Measurements from ENCODE around the gene CPAMD8. TPM values are rescaled to one million over a fixed set of nuclear protein-coding genes. Genes with fewer than 3 reads are reported as not detected.
A peak's percentile ranks its signal among the peaks of the same experiment; 100 is the strongest.

Gene CPAMD8
- total RNA-seq, 1 experiment from 2014 or later: 3.9 TPM

GRCh38 chr19:16880884-16881554 is 145.6 kb downstream of the CPAMD8 start:
- no peaks in the 10 kb centered on the region for H4K20me1 ChIP-seq (ENCODE audit: low read length)
- CTCF ChIA-PET: no interaction called here
- no peak overlapping the region for H3K9ac ChIP-seq (ENCODE audit: low read length)
- BruUV-seq (replicated peaks): no TSS peak
- no peaks in the 10 kb centered on the region for H3K79me2 ChIP-seq (ENCODE audit: low read length)
- no peaks in the 10 kb centered on the region for H3K9me2 ChIP-seq (replicated peaks; ENCODE audit: low read length)
- DNase-seq: no peak
- H3K4me1 ChIP-seq (ENCODE audit: insufficient read depth, low read length): peaks cover 9% of the 10 kb centered on the region
- TF ChIP-seq CTCF (conservative IDR thresholded peaks at IDR 0.05; ENCODE audit: low read depth, low read length) (no peak), EZH2phosphoT487 (IDR thresholded peaks at IDR 0.05; ENCODE audit: borderline replicate concordance, low read length) (no peak), EZH2 (IDR thresholded peaks at IDR 0.05; ENCODE audit: low read length, unreplicated experiment) (no peak)
- H3K27me3 ChIP-seq (ENCODE audit: low read length): no peaks in the 10 kb centered on the region
- POLR2A ChIA-PET (ENCODE audit: unreplicated experiment): no interaction called here
- H3K27ac ChIP-seq (ENCODE audit: low read length): no peak overlapping the region
- H3K4me2 ChIP-seq (ENCODE audit: low read length): no peak overlapping the region
- H2AFZ ChIP-seq (ENCODE audit: low read length): no peak overlapping the region
- peaks cover 48% of the 10 kb centered on the region for H3K36me3 ChIP-seq (ENCODE audit: low read depth, low read length)
- H3F3A ChIP-seq (ENCODE audit: low read length, unreplicated experiment): no peaks in the 10 kb centered on the region
- intact Hi-C loops (cut with micrococcal nuclease): no loop called here
- no peak for ATAC-seq
- H3K9me3 ChIP-seq (ENCODE audit: low read length): peaks cover 5% of the 10 kb centered on the region; the same call in 1 of the 2 replicates
- H3K4me3 ChIP-seq (ENCODE audit: low read length): no peak overlapping the region

- POLR2A ChIA-PET (ENCODE audit: unreplicated experiment): no interaction called here
- H3K9me3 ChIP-seq (ENCODE audit: low read length): peaks cover 5% of the 10 kb centered on the region; the same call in 1 of the 2 replicates
- no TSS peak for BruUV-seq (replicated peaks)
- no peak overlapping the region for H3K27ac ChIP-seq (ENCODE audit: low read length)
- H3K36me3 ChIP-seq (ENCODE audit: low read depth, low read length): peaks cover 54% of the 10 kb centered on the region
- no peaks in the 10 kb centered on the region for H3K9me2 ChIP-seq (replicated peaks; ENCODE audit: low read length)
- H3K4me2 ChIP-seq (ENCODE audit: low read length): no peak overlapping the region
- H3K9ac ChIP-seq (ENCODE audit: low read length): no peak overlapping the region
- no peaks in the 10 kb centered on the region for H3K27me3 ChIP-seq (ENCODE audit: low read length)
- no peak overlapping the region for H2AFZ ChIP-seq (ENCODE audit: low read length)
- no peak overlapping the region for H3K4me3 ChIP-seq (ENCODE audit: low read length)
- CTCF ChIA-PET: no interaction called here
- H4K20me1 ChIP-seq (ENCODE audit: low read length): no peaks in the 10 kb centered on the region
- ATAC-seq: no peak
- H3K4me1 ChIP-seq (ENCODE audit: insufficient read depth, low read length): peaks cover 9% of the 10 kb centered on the region
- DNase-seq: no peak
- H3F3A ChIP-seq (ENCODE audit: low read length, unreplicated experiment): no peaks in the 10 kb centered on the region
- H3K79me2 ChIP-seq (ENCODE audit: low read length): peaks cover 16% of the 10 kb centered on the region
- TF ChIP-seq EZH2phosphoT487 (IDR thresholded peaks at IDR 0.05; ENCODE audit: borderline replicate concordance, low read length): no peak
- TF ChIP-seq CTCF (conservative IDR thresholded peaks at IDR 0.05; ENCODE audit: low read depth, low read length): no peak
- no peak for TF ChIP-seq EZH2 (IDR thresholded peaks at IDR 0.05; ENCODE audit: low read length, unreplicated experiment)
- intact Hi-C loops (cut with micrococcal nuclease): no loop called here
These were observed 148.2 kb downstream of the CPAMD8 start for GRCh38 chr19:16878181-16878965.

- no peaks in the 10 kb centered on the region for H4K20me1 ChIP-seq (ENCODE audit: low read length)
- H3K4me3 ChIP-seq (ENCODE audit: low read length): no peak overlapping the region
- peaks cover 5% of the 10 kb centered on the region; the same call in 1 of the 2 replicates for H3K9me3 ChIP-seq (ENCODE audit: low read length)
- CTCF ChIA-PET: no interaction called here
- POLR2A ChIA-PET (ENCODE audit: unreplicated experiment): no interaction called here
- H3K9ac ChIP-seq (ENCODE audit: low read length): no peak overlapping the region
- DNase-seq (no peak), ATAC-seq (no peak)
- no peak overlapping the region for H2AFZ ChIP-seq (ENCODE audit: low read length)
- peaks cover 16% of the 10 kb centered on the region for H3K79me2 ChIP-seq (ENCODE audit: low read length)
- no peaks in the 10 kb centered on the region for H3K9me2 ChIP-seq (replicated peaks; ENCODE audit: low read length)
- no peak overlapping the region for H3K4me2 ChIP-seq (ENCODE audit: low read length)
- no peak for TF ChIP-seq CTCF (conservative IDR thresholded peaks at IDR 0.05; ENCODE audit: low read depth, low read length)
- TF ChIP-seq EZH2phosphoT487 (IDR thresholded peaks at IDR 0.05; ENCODE audit: borderline replicate concordance, low read length): no peak
- no peak for TF ChIP-seq EZH2 (IDR thresholded peaks at IDR 0.05; ENCODE audit: low read length, unreplicated experiment)
- H3K27ac ChIP-seq (ENCODE audit: low read length): 0 out of 2 replicates have a peak overlapping the region, but pooled peaks have one; percentile 14
- H3K36me3 ChIP-seq (ENCODE audit: low read depth, low read length): peaks cover 60% of the 10 kb centered on the region
- intact Hi-C loops (cut with micrococcal nuclease): no loop called here
- no TSS peak for BruUV-seq (replicated peaks)
- H3K4me1 ChIP-seq (ENCODE audit: insufficient read depth, low read length): peaks cover 9% of the 10 kb centered on the region
- H3K27me3 ChIP-seq (ENCODE audit: low read length): no peaks in the 10 kb centered on the region
- no peaks in the 10 kb centered on the region for H3F3A ChIP-seq (ENCODE audit: low read length, unreplicated experiment)
These were observed 149.0 kb downstream of the CPAMD8 start for GRCh38 chr19:16877581-16877980.

Measured in PC-3 (cell line).